Activated CD4-positive, alpha-beta T cell treated with anti-CD3 and anti-CD28 coated beads, Interleukin-10, Interleukin-2, amounts not matched to agents 100 ng/mL and 50 ng/mL, durations not matched to agents 16 hours and 8 hours (primary cell): Measurements from ENCODE around the gene NFE2L3.
A peak's percentile ranks its signal among the peaks of the same experiment; 100 is the strongest.

ENCODE experiments used
- DNase-seq: peaks from one replicate; pipeline ENCODE4 v3.0.0-alpha.2; 2020

Gene NFE2L3

GRCh38 chr7:26201247-26202018 is 49.4 kb downstream of the NFE2L3 start, which contains the start of gene CBX3:
Gene CBX3, plus strand, starts transcription at chr7:26201745. Its CDS starts 1,254 bp downstream, at chr7:26202999.
- DNase-seq = peak; percentile 97

- peak; percentile 69 for DNase-seq
These were observed 50.3 kb downstream of the NFE2L3 start for GRCh38 chr7:26202019-26202990.

GRCh38 chr7:26203016-26203415 is 51.0 kb downstream of the NFE2L3 start:
- no peak for DNase-seq

GRCh38 chr7:26208040-26208439 is 56.0 kb downstream of the NFE2L3 start:
- DNase-seq = no peak

- no peak for DNase-seq
These were observed 61.1 kb downstream of the NFE2L3 start for GRCh38 chr7:26212921-26213718.

GRCh38 chr7:26213807-26214515 is 62.0 kb downstream of the NFE2L3 start:
- DNase-seq = no peak

GRCh38 chr7:26216049-26216448 is 64.1 kb downstream of the NFE2L3 start:
- DNase-seq = peak; percentile 52

GRCh38 chr7:26224359-26224758 is 72.4 kb downstream of the NFE2L3 start:
- DNase-seq = no peak

GRCh38 chr7:26227987-26228386 is 76.0 kb downstream of the NFE2L3 start:
- DNase-seq = no peak

- no peak for DNase-seq
These were observed 82.0 kb downstream of the NFE2L3 start for GRCh38 chr7:26233902-26234511.
